Measurements from ENCODE around the gene FHIT.
"Not testable (repeated sequence)": the region's sequence is repeated elsewhere in the genome, so short reads cannot be mapped to it uniquely, and the experiment has no call there.

The FHIT gene

DNA sequence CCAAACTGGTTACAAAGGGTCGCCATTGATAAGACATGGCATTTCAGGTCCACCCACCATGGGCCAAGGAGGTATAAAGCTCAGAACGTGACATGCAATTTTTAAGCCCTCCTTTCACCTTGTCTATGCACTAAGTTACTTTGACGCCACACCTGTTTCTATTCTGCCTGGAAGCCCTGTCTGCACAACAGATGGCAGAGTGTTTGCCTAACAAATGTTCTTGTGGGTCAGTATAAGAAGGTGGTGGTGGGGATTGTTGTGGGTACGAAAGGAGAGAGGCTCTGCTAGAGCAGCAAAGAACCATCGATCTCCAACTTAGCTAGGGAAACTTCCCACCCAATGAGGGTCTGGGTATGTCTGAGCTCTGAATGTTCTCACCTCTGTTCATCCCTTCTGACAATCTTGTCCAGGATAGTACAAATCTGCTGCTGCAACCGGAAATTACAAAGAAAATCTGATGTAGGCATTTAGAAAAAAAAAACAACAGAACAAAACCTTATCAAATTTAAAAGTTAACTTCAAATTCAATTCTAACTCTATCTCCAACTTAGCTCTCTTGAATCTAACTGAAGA, 1256.4 kb downstream of the FHIT start:
- no peak for DNase-seq (ENCODE audit: low read depth)

GRCh38 chr3:59992578-59992977, 1258.7 kb downstream of the FHIT start:
- DNase-seq (ENCODE audit: low read depth): no peak

- DNase-seq (ENCODE audit: low read depth): no peak
Measured at GRCh38 chr3:59990915-59991314, 1260.3 kb downstream of the FHIT start.

DNA sequence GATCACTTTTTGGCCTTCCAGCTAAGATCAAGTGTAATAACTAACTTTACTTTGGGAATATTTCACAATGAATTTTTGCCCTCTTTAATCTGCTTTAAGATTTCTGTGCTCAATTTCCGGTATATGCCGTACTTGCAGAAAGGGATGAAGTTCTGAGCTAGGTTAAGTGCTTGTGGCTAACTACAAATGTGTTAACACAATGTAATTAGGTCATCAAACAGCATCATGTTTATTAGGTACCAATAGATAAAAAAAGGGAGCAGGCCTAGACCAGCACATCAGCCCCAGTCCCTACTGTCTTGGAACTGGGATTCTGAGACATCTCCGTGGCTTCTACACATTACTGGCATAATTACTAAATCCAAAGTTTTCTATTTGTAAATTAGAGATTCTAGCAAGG, 1268.7 kb downstream of the FHIT start:
- no peak for DNase-seq (ENCODE audit: low read depth)

DNA sequence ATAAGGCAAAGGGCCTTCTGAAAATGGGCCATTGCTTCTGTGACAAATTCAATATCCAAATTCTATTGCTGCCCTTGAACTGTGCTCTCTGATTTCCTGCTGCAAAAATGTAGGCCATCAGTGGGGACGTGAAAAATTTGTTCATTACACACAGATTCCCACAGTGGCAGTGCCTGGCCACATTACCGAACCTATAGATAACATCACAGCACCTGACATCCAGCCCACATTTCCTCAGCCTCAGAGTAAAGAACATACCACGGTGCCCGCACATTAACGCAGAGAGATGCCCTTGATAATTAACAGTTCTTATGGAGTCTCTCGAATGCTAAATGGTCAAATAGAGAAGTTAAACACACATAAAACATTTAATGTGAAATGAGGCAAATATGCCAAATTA, 1269.9 kb downstream of the FHIT start:
- no peak for DNase-seq (ENCODE audit: low read depth)

- DNase-seq (ENCODE audit: low read depth): no peak
Measured at GRCh38 chr3:59980576-59980975, 1270.7 kb downstream of the FHIT start.

DNA sequence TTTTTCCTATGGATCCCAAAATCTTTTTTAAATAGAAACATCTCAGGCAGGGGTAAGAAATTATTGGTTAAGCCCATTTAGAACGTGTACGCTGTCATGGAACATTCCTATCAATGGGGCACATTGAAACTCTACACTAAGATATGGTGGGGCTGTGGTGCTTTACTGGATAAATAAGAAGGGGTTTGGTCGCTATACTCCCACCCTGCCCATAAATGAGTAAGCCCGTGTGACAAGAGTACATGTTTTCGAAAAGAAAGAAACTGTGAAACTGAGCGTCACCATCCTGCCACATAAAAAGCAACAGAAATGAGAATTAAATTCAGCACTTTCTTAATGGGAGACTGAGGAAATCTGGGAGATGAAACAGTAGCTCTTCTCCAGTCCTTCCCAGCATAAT, 1271.7 kb downstream of the FHIT start:
- DNase-seq (ENCODE audit: low read depth): no peak

DNA sequence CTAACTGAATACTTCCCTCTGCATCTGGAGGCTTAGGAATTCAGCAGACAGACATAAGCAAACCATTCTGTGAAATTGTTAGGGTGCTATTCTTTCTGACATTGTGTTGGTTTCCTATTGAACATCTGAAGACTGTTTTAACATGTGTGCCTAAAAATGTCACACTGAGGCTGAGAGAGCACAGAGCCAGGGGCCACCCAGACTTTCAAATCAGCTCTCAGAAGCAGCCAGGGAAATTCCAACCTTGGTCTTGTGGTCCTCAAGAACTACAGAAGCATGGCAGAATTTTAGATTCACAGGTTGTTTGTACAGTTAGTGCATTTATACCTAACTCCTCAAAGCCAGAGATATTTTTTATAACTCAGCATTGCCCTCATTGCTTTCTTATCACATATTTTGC, 1272.3 kb downstream of the FHIT start:
- no peak for DNase-seq (ENCODE audit: low read depth)

DNA sequence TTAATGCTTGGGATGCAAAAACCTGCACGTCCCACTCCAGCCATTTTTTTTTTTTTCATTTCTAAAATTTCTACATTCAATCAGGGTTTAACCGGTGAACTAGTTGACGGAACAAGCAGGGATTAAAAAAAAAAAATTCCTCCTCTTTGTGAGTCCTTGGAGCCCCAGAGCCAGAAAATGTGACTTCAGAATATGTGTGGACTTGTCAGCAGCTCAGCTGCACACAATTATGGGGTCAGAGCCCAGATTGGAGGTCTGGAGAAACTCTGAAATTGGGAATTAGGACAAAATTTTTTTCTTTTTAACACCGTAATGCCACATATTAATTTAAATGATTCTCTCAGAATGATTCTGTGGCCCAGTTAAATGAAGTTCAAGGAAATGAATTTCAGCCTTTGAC, 1280.5 kb downstream of the FHIT start:
- DNase-seq (ENCODE audit: low read depth): no peak

- no peak for DNase-seq (ENCODE audit: low read depth)
Measured at GRCh38 chr3:59970376-59970775, 1280.9 kb downstream of the FHIT start.

DNA sequence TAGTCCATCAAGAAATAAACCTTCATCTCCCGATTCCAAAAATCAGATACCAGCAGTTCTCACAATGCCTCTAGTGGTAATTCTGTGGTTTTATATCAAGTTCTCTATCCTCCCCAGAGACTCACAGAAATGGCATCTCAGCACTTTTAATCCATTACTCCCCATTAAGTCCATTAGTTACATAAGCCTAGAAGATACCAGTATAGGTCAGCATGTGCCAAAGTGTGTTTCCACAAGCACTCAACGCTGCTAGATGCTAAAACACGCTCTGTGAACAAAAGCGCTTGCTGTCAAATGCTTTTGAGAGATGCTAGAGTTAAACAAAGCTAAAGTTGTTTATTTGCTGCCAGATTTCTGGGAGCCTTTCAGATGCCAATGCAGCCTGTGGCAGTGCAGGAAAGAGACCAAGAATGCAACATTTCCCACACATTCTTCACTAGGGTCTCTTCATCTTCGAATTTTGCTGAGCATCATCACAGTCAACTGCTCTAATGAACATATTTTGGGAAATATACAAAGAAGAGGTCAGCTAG, 1282.7 kb downstream of the FHIT start:
- no peak for DNase-seq (ENCODE audit: low read depth)

DNA sequence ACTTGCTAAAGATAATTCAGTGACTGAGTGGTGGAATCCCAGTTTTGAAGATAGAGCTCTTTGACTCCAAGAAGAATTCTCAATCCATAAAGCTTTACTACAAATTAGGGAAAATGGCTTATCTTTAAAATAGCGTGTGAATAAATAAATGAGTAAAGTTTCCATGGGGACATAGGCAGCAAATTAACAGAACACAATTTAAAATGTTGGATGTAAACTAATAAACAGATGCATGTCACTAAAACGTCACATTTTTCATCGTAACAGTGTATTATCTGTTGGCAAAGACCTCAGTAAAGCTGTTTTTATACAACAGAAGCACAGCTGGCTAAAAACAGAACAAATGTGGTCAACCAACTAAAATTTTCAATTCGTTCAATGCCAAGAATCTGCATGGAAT, 1287.6 kb downstream of the FHIT start:
- no peak for DNase-seq (ENCODE audit: low read depth)

GRCh38 chr3:59957150-59957549, 1294.1 kb downstream of the FHIT start:
- DNase-seq (ENCODE audit: low read depth): no peak

DNA sequence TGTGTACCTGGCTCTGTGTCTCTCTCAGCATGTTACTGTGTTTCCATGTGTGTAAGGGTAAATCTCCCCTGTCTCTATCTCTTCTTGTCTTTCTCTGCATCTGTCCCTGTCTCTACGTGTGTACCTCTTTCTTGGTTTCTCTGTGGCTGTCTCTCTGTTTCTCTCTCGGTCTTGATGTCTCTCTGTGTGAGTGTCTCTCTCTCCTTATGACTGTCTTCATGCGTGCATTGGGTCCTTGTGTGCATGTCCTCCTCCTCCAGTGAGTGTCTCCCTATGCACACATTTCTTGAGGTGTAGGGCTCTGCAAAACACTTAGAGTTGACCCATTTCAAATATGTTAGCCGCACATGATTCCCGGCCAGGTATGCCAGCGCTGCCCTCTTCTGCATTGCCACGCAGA, 1298.1 kb downstream of the FHIT start:
- DNase-seq (ENCODE audit: low read depth): no peak

DNA sequence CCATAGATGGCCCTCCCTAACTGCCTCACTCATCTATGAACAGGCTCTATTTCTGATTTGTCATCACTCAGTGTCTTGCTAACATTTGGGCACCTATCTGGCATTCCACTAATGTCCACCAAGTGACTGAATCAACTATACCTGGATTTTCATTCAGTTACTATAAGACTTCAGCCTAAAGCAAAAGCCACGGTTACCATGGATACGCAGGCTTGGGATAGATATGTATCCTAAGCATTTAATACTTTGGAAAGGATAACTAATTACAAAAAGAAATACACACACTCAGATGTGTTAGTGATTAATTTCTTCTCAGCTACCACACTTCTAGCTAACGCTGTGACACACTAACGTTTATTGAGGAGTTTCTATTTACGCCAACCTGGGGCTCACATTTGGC, 1301.9 kb downstream of the FHIT start:
- DNase-seq (ENCODE audit: low read depth): no peak

GRCh38 chr3:59946401-59946800, 1304.9 kb downstream of the FHIT start:
- DNase-seq (ENCODE audit: low read depth): no peak

DNA sequence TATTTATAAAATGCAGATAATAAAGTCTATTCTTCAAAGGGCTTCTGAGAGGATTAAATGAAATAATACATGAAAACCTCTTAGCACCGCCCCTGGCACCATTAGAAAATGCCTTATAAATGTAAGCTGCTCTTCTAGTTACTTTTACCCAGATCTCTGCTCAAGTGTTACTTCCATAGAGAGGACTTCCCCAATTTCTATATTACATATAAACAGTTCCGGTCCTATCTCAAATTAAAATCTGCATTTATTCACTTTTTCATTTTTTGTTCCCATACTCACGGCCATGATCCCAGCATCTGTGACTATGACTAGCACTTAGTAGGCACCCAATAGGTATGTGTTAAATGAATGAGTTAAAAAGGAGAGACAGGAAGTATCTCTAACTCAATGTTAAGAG, 1310.5 kb downstream of the FHIT start:
- no peak for DNase-seq (ENCODE audit: low read depth)

DNA sequence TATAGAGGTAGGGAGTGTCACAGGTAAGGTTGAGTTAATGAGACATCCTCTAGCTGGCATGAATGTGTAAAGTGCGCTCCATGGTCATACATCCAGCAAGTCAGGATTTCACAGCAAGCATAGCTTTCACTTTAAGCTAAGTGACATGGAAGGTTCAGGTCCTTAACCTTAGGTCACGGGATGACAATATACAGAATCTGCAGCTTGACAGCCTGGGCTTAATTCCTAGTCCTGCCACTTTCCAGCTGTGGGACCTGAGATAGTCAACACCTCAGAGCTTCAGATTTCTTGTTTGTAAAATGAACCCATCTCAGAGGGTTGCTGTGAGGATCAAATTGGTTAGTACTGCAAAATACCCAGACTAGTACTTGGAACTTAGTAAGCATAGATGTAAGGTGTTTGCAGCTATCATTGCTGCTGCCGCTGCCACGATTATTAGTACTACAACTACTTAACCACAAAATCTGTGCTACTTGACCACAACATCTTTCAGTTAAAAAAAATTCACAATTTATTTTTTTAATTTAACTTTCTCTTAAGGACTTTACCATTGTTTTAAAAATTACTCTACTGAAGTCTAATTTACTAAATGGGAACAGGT, 1311.3 kb downstream of the FHIT start:
- DNase-seq (ENCODE audit: low read depth): no peak

DNA sequence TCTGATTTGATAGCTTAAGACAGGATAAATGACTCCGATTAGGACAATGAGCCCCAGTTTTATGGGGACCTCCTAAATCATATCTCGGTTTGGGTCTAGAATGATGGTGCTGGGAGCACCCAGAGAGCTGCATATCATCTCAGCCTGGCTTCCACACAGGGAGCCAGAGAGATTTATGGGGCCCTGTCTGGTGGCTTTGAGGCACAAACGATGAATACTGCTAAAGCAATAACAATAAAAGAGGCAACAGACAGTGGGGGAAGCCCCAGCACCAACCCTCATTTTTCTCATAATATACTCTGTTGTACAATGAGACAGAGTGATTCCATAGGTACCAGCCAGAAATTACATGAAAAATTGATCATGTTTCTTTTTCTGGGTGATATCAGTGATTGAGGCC, 1312.4 kb downstream of the FHIT start:
- no peak for DNase-seq (ENCODE audit: low read depth)

DNA sequence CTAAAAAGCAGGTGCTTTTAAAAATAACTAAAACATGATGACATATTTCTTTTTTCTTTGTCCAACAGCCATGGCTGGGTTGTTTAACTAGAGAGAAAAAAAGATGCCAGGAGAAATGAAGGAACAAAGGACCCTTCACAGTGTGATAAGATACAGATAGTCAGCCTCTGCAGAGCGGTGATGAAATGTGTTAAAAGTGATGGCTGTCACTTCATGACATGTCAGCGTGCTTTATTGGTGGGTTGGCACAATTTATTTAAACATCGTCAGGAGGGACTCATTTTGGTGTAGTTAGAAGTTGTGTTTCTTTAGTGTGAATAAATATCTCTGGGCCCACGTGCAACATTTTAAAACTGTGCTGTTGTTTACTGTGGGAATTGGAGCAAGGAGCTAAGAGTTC, 1314.1 kb downstream of the FHIT start:
- DNase-seq (ENCODE audit: low read depth): no peak

- no peak for DNase-seq (ENCODE audit: low read depth)
Measured at GRCh38 chr3:59936472-59936871, 1314.8 kb downstream of the FHIT start.

GRCh38 chr3:59935025-59935424, 1316.2 kb downstream of the FHIT start:
- no peak for DNase-seq (ENCODE audit: low read depth)

DNA sequence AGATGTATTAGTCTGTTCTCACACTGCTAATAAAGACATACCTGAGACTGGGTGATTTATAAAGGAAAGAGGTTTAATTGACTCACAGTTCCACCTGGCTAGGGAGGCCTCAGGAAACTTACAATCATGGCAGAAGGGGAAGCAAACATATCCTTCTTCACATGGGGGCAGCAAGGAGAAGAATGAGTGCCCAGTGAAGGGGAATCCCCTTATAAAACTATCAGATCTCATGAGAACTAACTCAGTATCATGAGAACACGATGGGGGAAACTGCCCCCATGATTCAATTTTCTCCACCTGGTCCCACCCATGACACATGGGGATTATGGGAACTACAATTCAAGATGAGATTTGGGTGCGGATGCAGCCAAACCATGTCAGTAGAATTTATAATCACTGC, 1316.7 kb downstream of the FHIT start:
- not testable (repeated sequence) for DNase-seq (ENCODE audit: low read depth)

- DNase-seq (ENCODE audit: low read depth): no peak
Measured at GRCh38 chr3:59930170-59930569, 1321.1 kb downstream of the FHIT start.

Measured in ELR (cell line).